Transverse colon (tissue), 4 donors: ENCODE data around the gene HNMT. TPM values are rescaled to one million over a fixed set of nuclear protein-coding genes. Genes with fewer than 3 reads are reported as not detected.

Experiments
- DNase-seq: peaks from one replicate; pipeline ENCODE4 v3.0.0-alpha.2; 2019
- H3K27ac ChIP-seq, 4 donors: fragments of 200-600 bp; sonication (generic); 2 replicates each; pipeline ENCODE4 v1.5.1; 2016 to 2018; ENCODE audit warnings: inconsistent platforms in 4 of 4
- H3K27me3 ChIP-seq: fragments of 200-600 bp; sonication (generic); 2 replicates; pipeline ENCODE4 v1.5.1; 2017; ENCODE audit warnings: inconsistent platforms
- H3K36me3 ChIP-seq, 4 donors: fragments of 200-600 bp; sonication (generic); 2 replicates each; pipeline ENCODE4 v1.5.1; 2017 to 2019; ENCODE audit warnings: inconsistent platforms in 4 of 4
- H3K4me1 ChIP-seq, 4 donors: fragments of 200-600 bp; sonication (generic); 2 replicates each; pipeline ENCODE4 v1.5.1; 2017 to 2020; ENCODE audit warnings: inconsistent platforms in 4 of 4
- H3K4me3 ChIP-seq, 4 donors: fragments of 200-600 bp; sonication (generic); 1 replicate in 1 of 4; 2 replicates in 3 of 4; pipeline versions ENCODE4 v1.5.1 to v1.6.1; 2017 to 2019; ENCODE audit warnings: inconsistent platforms in 4 of 4
- H3K9me3 ChIP-seq, 2 donors: fragments of 200-600 bp; sonication (generic); 2 replicates each; pipeline ENCODE4 v1.5.1; 2017 to 2019; ENCODE audit warnings: inconsistent platforms in 2 of 2
- EP300 ChIP-seq: sonication (generic); formaldehyde crosslinking; IDR thresholded peaks from one replicate; pipeline ENCODE4 v1.6.1; 2017; ENCODE audit warnings: antibody characterized with exemption, low read depth
- POLR2A ChIP-seq: fragments of 450-650 bp; IDR thresholded peaks from one replicate; pipeline ENCODE4 v1.6.1; 2016; ENCODE audit warnings: antibody characterized with exemption, mild to moderate bottlenecking, moderate library complexity
- POLR2AphosphoS5 ChIP-seq, 3 donors: sonication (generic); formaldehyde crosslinking; IDR thresholded peaks; one replicate each; pipeline ENCODE4 v1.6.1; 2016; ENCODE audit warnings: antibody characterized with exemption in 3 of 3
- WGBS, 2 donors: methylation state at CpG; one replicate each; pipeline ENCODE4 v1.1.5; 2018; ENCODE audit warnings: low coverage in 1 of 2; 5-methylcytosine and 5-hydroxymethylcytosine counted together
- in situ Hi-C, 4 donors: fragments of 200-750 bp; cut with MboI; loops; one replicate each; pipeline versions ENCODE4 v1.15.0 to v1.15.1; 2017; ENCODE audit warnings: low sequenced_read_pairs in 3 of 4, low pct_ligation_motif_present in 1 of 4, low pct_unique_long_range_greater_than_20kb in 1 of 4
- intact Hi-C: fragments of 100-400 bp; cut with DNase I; formaldehyde crosslinking; loops from one replicate; pipeline ENCODE4 v1.15.1; 2023; ENCODE audit warnings: low total_unique reads
- total RNA-seq, 4 donors: library from RNA; depleted of rRNA; stranded (reverse); fragments of >200 nt; gene quantifications; one replicate each; pipeline ENCODE4 v1.1.0, GENCODE V29; 2016
- TF ChIP-seq, protein P1 (sequence below), 5 experiments: fragments of 200-600 bp in 3 of 5; fragments of 450-650 bp in 2 of 5; sonication (generic) in 3 of 5; IDR thresholded peaks; 1 replicate in 2 of 5; 2 replicates in 3 of 5; pipeline ENCODE4 v1.5.1; 2016 to 2017; ENCODE audit warnings: antibody characterized with exemption in 5 of 5, inconsistent platforms in 3 of 5, mild to moderate bottlenecking in 2 of 5, moderate library complexity in 1 of 5

HNMT gene
- total RNA-seq, 4 donors from 2014 or later = 36.3 to 64.9 (median 48.4) TPM

DNA sequence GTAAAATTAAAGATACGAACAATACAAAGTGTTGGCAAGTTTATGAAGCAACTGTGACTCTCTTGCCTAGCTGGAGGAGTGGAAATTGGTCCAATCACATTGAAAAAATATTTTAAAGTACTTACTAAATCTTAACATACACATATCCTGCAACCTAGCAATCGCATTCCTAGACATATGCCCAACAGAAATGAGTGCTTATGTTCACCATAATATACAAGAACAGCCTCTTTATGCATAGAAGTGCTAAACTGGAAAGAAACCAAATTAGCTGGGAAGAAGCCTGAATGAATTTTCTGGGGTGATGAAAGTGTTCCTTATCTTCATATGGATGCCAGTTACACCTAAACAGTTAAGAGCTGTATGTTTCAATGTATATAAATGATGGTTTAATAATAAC is 98.9 kb downstream of the HNMT start:
- H3K36me3 ChIP-seq = no peaks in the 10 kb centered on the region
- H3K27me3 ChIP-seq = no peaks in the 10 kb centered on the region
- 82 to 90% methylated on average over 2 of the region's 2 CpGs for WGBS, 2 donors
- H3K4me3 ChIP-seq = no peak overlapping the region
- no peak for DNase-seq
- intact Hi-C loops (no loop called here), in situ Hi-C loops (no loop called here)
- TF ChIP-seq EP300 = no peak
- no peak for TF ChIP-seq POLR2A
- TF ChIP-seq POLR2AphosphoS5 (IDR thresholded peaks at IDR 0.05) = no peak
- TF ChIP-seq, protein P1, sequence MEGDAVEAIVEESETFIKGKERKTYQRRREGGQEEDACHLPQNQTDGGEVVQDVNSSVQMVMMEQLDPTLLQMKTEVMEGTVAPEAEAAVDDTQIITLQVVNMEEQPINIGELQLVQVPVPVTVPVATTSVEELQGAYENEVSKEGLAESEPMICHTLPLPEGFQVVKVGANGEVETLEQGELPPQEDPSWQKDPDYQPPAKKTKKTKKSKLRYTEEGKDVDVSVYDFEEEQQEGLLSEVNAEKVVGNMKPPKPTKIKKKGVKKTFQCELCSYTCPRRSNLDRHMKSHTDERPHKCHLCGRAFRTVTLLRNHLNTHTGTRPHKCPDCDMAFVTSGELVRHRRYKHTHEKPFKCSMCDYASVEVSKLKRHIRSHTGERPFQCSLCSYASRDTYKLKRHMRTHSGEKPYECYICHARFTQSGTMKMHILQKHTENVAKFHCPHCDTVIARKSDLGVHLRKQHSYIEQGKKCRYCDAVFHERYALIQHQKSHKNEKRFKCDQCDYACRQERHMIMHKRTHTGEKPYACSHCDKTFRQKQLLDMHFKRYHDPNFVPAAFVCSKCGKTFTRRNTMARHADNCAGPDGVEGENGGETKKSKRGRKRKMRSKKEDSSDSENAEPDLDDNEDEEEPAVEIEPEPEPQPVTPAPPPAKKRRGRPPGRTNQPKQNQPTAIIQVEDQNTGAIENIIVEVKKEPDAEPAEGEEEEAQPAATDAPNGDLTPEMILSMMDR (IDR thresholded peaks at IDR 0.05) = no peak
- no peaks in the 10 kb centered on the region for H3K4me1 ChIP-seq
- H3K9me3 ChIP-seq = no peaks in the 10 kb centered on the region
- H3K27ac ChIP-seq = no peak overlapping the region
